Measurements from ENCODE around the gene ARMC12. TPM values are rescaled to one million over a fixed set of nuclear protein-coding genes. Genes with fewer than 3 reads are reported as not detected.
"Not testable (repeated sequence)": the region's sequence is repeated elsewhere in the genome, so short reads cannot be mapped to it uniquely, and the experiment has no call there.

The ARMC12 gene
- total RNA-seq, 1 donor from 2014 or later, result 0.82 TPM

GRCh38 chr6:35731414-35731735 is 5.5 kb upstream of the ARMC12 start:
- no peak for FAIRE-seq
- DNase-seq (ENCODE audit: low spot score in 2 of 2), result peak; percentile 90

GRCh38 chr6:35731736-35732532 is 4.9 kb upstream of the ARMC12 start:
- FAIRE-seq (no peak), DNase-seq (ENCODE audit: low spot score in 2 of 2) (peak; percentile 74 to 87)

- DNase-seq (ENCODE audit: low spot score in 2 of 2) (no peak), FAIRE-seq (no peak)
Measured at GRCh38 chr6:35733633-35734032, 3.2 kb upstream of the ARMC12 start.

GRCh38 chr6:35734319-35734718 is 2.5 kb upstream of the ARMC12 start:
- FAIRE-seq; DNase-seq (ENCODE audit: low spot score in 2 of 2): not testable (repeated sequence)

GRCh38 chr6:35735452-35735851 is 1.4 kb upstream of the ARMC12 start:
- DNase-seq (ENCODE audit: low spot score in 2 of 2) (no peak), FAIRE-seq (no peak)

- FAIRE-seq, result no peak
- DNase-seq (ENCODE audit: low spot score in 2 of 2), result peak; percentile 54 to 67
Measured at GRCh38 chr6:35736253-35736894, 458 bp upstream of the ARMC12 start.

- DNase-seq (ENCODE audit: low spot score in 2 of 2), result peak; percentile 59 to 82
- peak; percentile 6 for FAIRE-seq
Measured at GRCh38 chr6:35737413-35738211, 780 bp downstream of the ARMC12 start.

- FAIRE-seq (no peak), DNase-seq (ENCODE audit: low spot score in 2 of 2) (no peak)
Measured at GRCh38 chr6:35739645-35740524, 3.1 kb downstream of the ARMC12 start.

- DNase-seq (ENCODE audit: low spot score in 2 of 2) (no peak), FAIRE-seq (no peak)
Measured at GRCh38 chr6:35742842-35743241, 6.0 kb downstream of the ARMC12 start.

GRCh38 chr6:35745509-35745908 is 8.7 kb downstream of the ARMC12 start:
- DNase-seq (ENCODE audit: low spot score in 2 of 2) (no peak), FAIRE-seq (no peak)

GRCh38 chr6:35746516-35746915 is 9.7 kb downstream of the ARMC12 start:
- no peak for DNase-seq (ENCODE audit: low spot score in 2 of 2)

GRCh38 chr6:35747877-35748276 is 11.0 kb downstream of the ARMC12 start:
- no peak for DNase-seq (ENCODE audit: low spot score in 2 of 2)
- FAIRE-seq, result no peak

More at GRCh38 chr6:35746516-35746915, 9.7 kb downstream of the ARMC12 start:
- FAIRE-seq, result no peak

GRCh38 chr6:35750557-35750956 is 13.7 kb downstream of the ARMC12 start:
- FAIRE-seq, result no peak

GRCh38 chr6:35751594-35751993 is 14.8 kb downstream of the ARMC12 start:
- DNase-seq (ENCODE audit: low spot score in 2 of 2), result no peak
- no peak for FAIRE-seq

More at GRCh38 chr6:35750557-35750956, 13.7 kb downstream of the ARMC12 start:
- DNase-seq (ENCODE audit: low spot score in 2 of 2), result no peak

- DNase-seq (ENCODE audit: low spot score in 2 of 2) (no peak), FAIRE-seq (no peak)
Measured at GRCh38 chr6:35752330-35752729, 15.5 kb downstream of the ARMC12 start.

- DNase-seq (ENCODE audit: low spot score in 2 of 2) (no peak), FAIRE-seq (no peak)
Measured at GRCh38 chr6:35754452-35755277, 17.8 kb downstream of the ARMC12 start.

- FAIRE-seq (no peak), DNase-seq (ENCODE audit: low spot score in 2 of 2) (no peak)
Measured at GRCh38 chr6:35755278-35755924, 18.6 kb downstream of the ARMC12 start.

GRCh38 chr6:35757456-35758123 is 20.8 kb downstream of the ARMC12 start:
- FAIRE-seq (no peak), DNase-seq (ENCODE audit: low spot score in 2 of 2) (no peak)

Data from frontal cortex (tissue), 4 donors.